Neural cell (in vitro differentiated cells): ENCODE measurements around the gene ANAPC1. TPM values are rescaled to one million over a fixed set of nuclear protein-coding genes. Genes with fewer than 3 reads are reported as not detected.

Experiments used
- H2AFZ ChIP-seq: fragments of 200-600, 300-800 bp; sonication (generic), shearing (Covaris generic); 2 replicates; pipeline ENCODE4 v1.6.0; 2014; ENCODE audit warnings: low read depth, mild to moderate bottlenecking, antibody characterized with exemption, low read length, moderate library complexity
- H3F3A ChIP-seq: fragments of 200-600 bp; shearing (Covaris generic); 2 replicates; pipeline ENCODE4 v1.6.1; 2016; ENCODE audit warnings: mild to moderate bottlenecking, moderate library complexity, mixed read lengths, antibody characterized with exemption, low read length; ENCODE audit not compliant: insufficient read depth, poor library complexity, severe bottlenecking
- H3K27ac ChIP-seq: fragments of 200-600, 300-800 bp; sonication (generic), shearing (Covaris generic); 2 replicates; pipeline ENCODE4 v1.5.1; 2014; ENCODE audit warnings: mild to moderate bottlenecking, low read length, moderate library complexity
- H3K27me3 ChIP-seq: fragments of 300-800, 200-600 bp; sonication (generic), shearing (Covaris generic); 2 replicates; pipeline ENCODE4 v1.6.0; 2014; ENCODE audit warnings: mild to moderate bottlenecking, low read depth, low read length, moderate library complexity; ENCODE audit not compliant: insufficient read depth
- H3K36me3 ChIP-seq: fragments of 300-800, 200-600 bp; sonication (generic), shearing (Covaris generic); 2 replicates; pipeline ENCODE4 v1.5.1; 2014; ENCODE audit warnings: mild to moderate bottlenecking, antibody characterized with exemption, low read length, moderate library complexity; ENCODE audit not compliant: insufficient read depth
- H3K4me2 ChIP-seq: fragments of 300-800, 200-600 bp; sonication (generic), shearing (Covaris generic); 2 replicates; pipeline ENCODE4 v1.6.0; 2014; ENCODE audit warnings: mild to moderate bottlenecking, low read length
- H3K4me3 ChIP-seq: fragments of 300-800, 200-600 bp; sonication (generic), shearing (Covaris generic); 2 replicates; pipeline ENCODE4 v1.5.1; 2014; ENCODE audit warnings: mild to moderate bottlenecking, low read length, moderate library complexity
- H3K79me2 ChIP-seq: fragments of 200-600 bp; shearing (Covaris generic); replicated peaks from 2 replicates; pipeline ENCODE4 v1.6.0; 2014; ENCODE audit warnings: mild to moderate bottlenecking, low read length, moderate library complexity; ENCODE audit not compliant: insufficient read depth
- H3K9ac ChIP-seq: fragments of 300-800, 200-600 bp; sonication (generic), shearing (Covaris generic); 2 replicates; pipeline ENCODE4 v1.6.1; 2016; ENCODE audit warnings: mild to moderate bottlenecking, low read length, mixed read lengths
- H3K9me2 ChIP-seq: fragments of 200-600 bp; shearing (Covaris generic); 2 replicates; pipeline ENCODE4 v1.6.1; 2016; ENCODE audit warnings: mild to moderate bottlenecking, low read length, mixed read lengths; ENCODE audit not compliant: insufficient read depth
- H3K9me3 ChIP-seq: fragments of 200-600, 300-800 bp; sonication (generic), shearing (Covaris generic); 2 replicates; pipeline ENCODE4 v1.6.1; 2016; ENCODE audit warnings: mild to moderate bottlenecking, mixed run types, low read length, moderate library complexity, mixed read lengths
- H4K20me1 ChIP-seq: fragments of 200-600 bp; shearing (Covaris generic); 2 replicates; pipeline ENCODE4 v1.6.1; 2016; ENCODE audit warnings: mild to moderate bottlenecking, mixed run types; ENCODE audit not compliant: insufficient read depth
- CTCF ChIP-seq: fragments of 450-650 bp; IDR thresholded peaks from 2 replicates; pipeline ENCODE4 v1.5.1; 2014; ENCODE audit warnings: antibody characterized with exemption, mild to moderate bottlenecking, moderate library complexity; ENCODE audit not compliant: poor library complexity, severe bottlenecking
- EP300 ChIP-seq: fragments of 450-650 bp; conservative IDR thresholded peaks from 2 replicates; pipeline ENCODE4 v1.6.1; 2014; ENCODE audit warnings: antibody characterized with exemption, mild to moderate bottlenecking, moderate library complexity; ENCODE audit not compliant: poor library complexity, severe bottlenecking
- EZH2 ChIP-seq: fragments of 200-600, 300-800 bp; shearing (Covaris generic), sonication (generic); IDR thresholded peaks from 2 replicates; pipeline ENCODE4 v1.6.1; 2014; ENCODE audit warnings: antibody characterized with exemption, low read length, borderline replicate concordance, mild to moderate bottlenecking; ENCODE audit not compliant: insufficient read depth, poor library complexity, severe bottlenecking
- MXI1 ChIP-seq: fragments of 450-650 bp; conservative IDR thresholded peaks from 2 replicates; pipeline ENCODE4 v1.6.1; 2014; ENCODE audit warnings: antibody characterized with exemption, mild to moderate bottlenecking; ENCODE audit not compliant: poor library complexity, severe bottlenecking
- POLR2AphosphoS5 ChIP-seq: IDR thresholded peaks from 2 replicates; pipeline ENCODE4 v1.6.1; 2012
- RAD21 ChIP-seq: fragments of 450-650 bp; conservative IDR thresholded peaks from 2 replicates; pipeline ENCODE4 v1.6.1; 2014; ENCODE audit warnings: antibody characterized with exemption, mild to moderate bottlenecking, moderate library complexity
- REST ChIP-seq: IDR thresholded peaks from 2 replicates; pipeline ENCODE4 v1.6.1; 2012; ENCODE audit warnings: borderline replicate concordance
- SMC3 ChIP-seq: fragments of 450-650 bp; conservative IDR thresholded peaks from 2 replicates; pipeline ENCODE4 v1.6.1; 2014; ENCODE audit warnings: antibody characterized with exemption, mild to moderate bottlenecking, moderate library complexity; ENCODE audit not compliant: poor library complexity
- TAF1 ChIP-seq: IDR thresholded peaks from 2 replicates; pipeline ENCODE4 v1.6.1; 2012; ENCODE audit warnings: low read depth
- polyA plus RNA-seq: library from polyadenylated mRNA; depleted of rRNA; stranded (reverse); fragments of >200 nt; gene quantifications from 2 replicates; pipeline ENCODE4 v1.2.3, GENCODE V29; 2014

ANAPC1 gene
- polyA plus RNA-seq, 1 donor from 2014 or later = 13.8 TPM

GRCh38 chr2:111924617-111925107, 40.7 kb upstream of the ANAPC1 start:
- H2AFZ ChIP-seq = no peak overlapping the region
- H3K36me3 ChIP-seq = no peaks in the 10 kb centered on the region
- H3K9me3 ChIP-seq = no peaks in the 10 kb centered on the region
- H3K27me3 ChIP-seq = no peaks in the 10 kb centered on the region
- TF ChIP-seq POLR2AphosphoS5 = no peak
- no peak for TF ChIP-seq SMC3
- TF ChIP-seq CTCF = no peak
- no peak for TF ChIP-seq RAD21
- no peak for TF ChIP-seq TAF1
- TF ChIP-seq EZH2 = no peak
- no peak for TF ChIP-seq EP300
- TF ChIP-seq MXI1 = no peak
- no peak for TF ChIP-seq REST
- no peak overlapping the region for H3K27ac ChIP-seq
- no peaks in the 10 kb centered on the region for H3K79me2 ChIP-seq
- H4K20me1 ChIP-seq = no peaks in the 10 kb centered on the region
- H3F3A ChIP-seq = no peaks in the 10 kb centered on the region
- H3K9ac ChIP-seq = no peak overlapping the region
- no peak overlapping the region for H3K4me3 ChIP-seq
- no peaks in the 10 kb centered on the region for H3K9me2 ChIP-seq
- no peak overlapping the region for H3K4me2 ChIP-seq

- Histone ChIP-seq H3K9me2 (no peaks in the 10 kb centered on the region), H3K79me2 (no peaks in the 10 kb centered on the region), H3K36me3 (no peaks in the 10 kb centered on the region), H3K9ac (no peak overlapping the region), H3K27ac (no peak overlapping the region), H3F3A (no peaks in the 10 kb centered on the region), H3K9me3 (no peaks in the 10 kb centered on the region), H2AFZ (no peak overlapping the region), H3K4me2 (no peak overlapping the region), H3K4me3 (no peak overlapping the region), H3K27me3 (no peaks in the 10 kb centered on the region), H4K20me1 (no peaks in the 10 kb centered on the region)
- no peak for TF ChIP-seq TAF1
- no peak for TF ChIP-seq EP300
- TF ChIP-seq EZH2 = no peak
- no peak for TF ChIP-seq REST
Observed at GRCh38 chr2:111923276-111923804, 39.3 kb upstream of the ANAPC1 start.
